ENCODE measurements around the gene SLC22A1. TPM values are rescaled to one million over a fixed set of nuclear protein-coding genes. Genes with fewer than 3 reads are reported as not detected.
"Not testable (repeated sequence)": the region's sequence is repeated elsewhere in the genome, so short reads cannot be mapped to it uniquely, and the experiment has no call there.

Gene SLC22A1
- total RNA-seq, 1 experiment from 2014 or later: 7.3 TPM

- Histone ChIP-seq H3K4me3 (ENCODE audit: insufficient read depth, low read depth, low read length) (no peak overlapping the region), H3K27me3 (ENCODE audit: control insufficient read depth, insufficient read depth, low read length) (no peaks in the 10 kb centered on the region), H3K36me3 (replicated peaks; ENCODE audit: control insufficient read depth, insufficient read depth, low read length) (peaks cover 32% of the 10 kb centered on the region)
- peak; percentile 88 for DNase-seq
Observed at GRCh38 chr6:160088069-160088783, 33.4 kb upstream of the SLC22A1 start.

DNA sequence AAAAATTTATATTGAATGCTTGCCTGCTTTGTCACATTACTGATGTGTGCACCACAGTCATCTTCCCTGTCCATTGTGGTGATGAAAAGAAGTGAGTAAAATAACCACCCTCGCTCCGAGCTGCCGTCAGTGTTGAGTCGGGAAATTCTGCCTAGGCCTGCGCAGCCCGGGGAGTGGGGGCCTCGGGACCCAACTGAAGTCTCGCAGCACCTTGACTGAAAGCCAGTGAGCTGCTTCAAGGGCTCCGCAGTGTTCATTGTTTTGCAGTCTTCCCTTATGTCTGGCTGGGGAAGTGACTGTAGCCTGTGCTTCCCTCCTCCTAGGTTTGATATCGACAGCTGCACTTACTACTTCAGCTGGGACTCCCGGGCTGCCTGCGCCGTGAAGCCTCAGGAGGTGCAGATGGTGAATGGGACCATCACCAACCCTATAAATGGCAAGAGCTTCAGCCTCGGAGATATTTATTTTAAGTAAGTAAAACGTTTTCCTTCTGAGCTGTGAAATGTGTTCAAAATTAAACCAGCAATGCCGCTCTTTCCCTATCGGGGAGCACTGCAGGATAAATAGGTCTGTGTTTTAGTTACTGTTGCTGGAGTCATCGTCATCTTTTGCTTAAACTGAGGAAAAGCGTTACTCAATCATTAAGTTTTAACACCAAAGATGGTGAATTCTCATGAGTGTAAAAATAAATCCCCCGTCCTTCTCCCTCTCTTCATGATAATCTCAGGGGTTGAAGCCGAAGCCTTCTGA is 32.7 kb upstream of the SLC22A1 start:
- Histone ChIP-seq H3K4me3 (ENCODE audit: insufficient read depth, low read depth, low read length) (no peak overlapping the region), H3K36me3 (replicated peaks; ENCODE audit: control insufficient read depth, insufficient read depth, low read length) (peaks cover 35% of the 10 kb centered on the region), H3K27me3 (ENCODE audit: control insufficient read depth, insufficient read depth, low read length) (no peaks in the 10 kb centered on the region)
- DNase-seq: no peak

GRCh38 chr6:160089534-160089897 is 32.1 kb upstream of the SLC22A1 start:
- Histone ChIP-seq H3K36me3 (replicated peaks; ENCODE audit: control insufficient read depth, insufficient read depth, low read length) (peaks cover 33% of the 10 kb centered on the region), H3K27me3 (ENCODE audit: control insufficient read depth, insufficient read depth, low read length) (no peaks in the 10 kb centered on the region), H3K4me3 (ENCODE audit: insufficient read depth, low read depth, low read length) (no peak overlapping the region)
- DNase-seq: no peak

GRCh38 chr6:160090442-160091239 is 31.0 kb upstream of the SLC22A1 start:
- peaks cover 31% of the 10 kb centered on the region for H3K36me3 ChIP-seq (replicated peaks; ENCODE audit: control insufficient read depth, insufficient read depth, low read length)
- H3K27me3 ChIP-seq (ENCODE audit: control insufficient read depth, insufficient read depth, low read length); DNase-seq; H3K4me3 ChIP-seq (ENCODE audit: insufficient read depth, low read depth, low read length): not testable (repeated sequence)

- H3K27me3 ChIP-seq (ENCODE audit: control insufficient read depth, insufficient read depth, low read length); DNase-seq; H3K4me3 ChIP-seq (ENCODE audit: insufficient read depth, low read depth, low read length): not testable (repeated sequence)
- H3K36me3 ChIP-seq (replicated peaks; ENCODE audit: control insufficient read depth, insufficient read depth, low read length): peaks cover 27% of the 10 kb centered on the region
Observed at GRCh38 chr6:160092176-160092575, 29.4 kb upstream of the SLC22A1 start.

- H3K4me3 ChIP-seq (ENCODE audit: insufficient read depth, low read depth, low read length): no peak overlapping the region
- no peak for DNase-seq
- H3K27me3 ChIP-seq (ENCODE audit: control insufficient read depth, insufficient read depth, low read length): no peaks in the 10 kb centered on the region
- peaks cover 25% of the 10 kb centered on the region for H3K36me3 ChIP-seq (replicated peaks; ENCODE audit: control insufficient read depth, insufficient read depth, low read length)
Observed at GRCh38 chr6:160092602-160093001, 29.0 kb upstream of the SLC22A1 start.

- Histone ChIP-seq H3K4me3 (ENCODE audit: insufficient read depth, low read depth, low read length) (no peak overlapping the region), H3K27me3 (ENCODE audit: control insufficient read depth, insufficient read depth, low read length) (no peaks in the 10 kb centered on the region), H3K36me3 (replicated peaks; ENCODE audit: control insufficient read depth, insufficient read depth, low read length) (peaks cover 25% of the 10 kb centered on the region)
- no peak for DNase-seq
Observed at GRCh38 chr6:160093061-160093460, 28.6 kb upstream of the SLC22A1 start.

DNA sequence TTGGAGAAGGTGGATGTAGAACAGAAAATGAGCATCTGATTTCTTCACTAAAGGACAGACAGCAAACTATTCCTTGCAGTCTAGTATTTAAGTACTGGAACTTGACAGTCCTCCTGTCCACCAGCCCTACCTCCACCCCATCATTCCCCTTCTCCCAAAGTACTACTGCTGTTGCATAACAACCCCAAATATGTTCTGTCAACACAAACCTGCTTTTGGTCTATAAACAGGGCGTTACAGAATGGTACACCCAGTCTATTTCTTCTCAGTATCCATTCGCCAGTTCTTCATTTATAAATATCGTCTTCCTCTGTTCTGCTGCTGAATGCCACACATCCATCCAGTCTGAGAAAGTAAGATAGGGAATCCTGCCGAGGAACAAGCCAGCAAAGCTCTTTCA is 27.7 kb upstream of the SLC22A1 start:
- no peak for DNase-seq
- H3K36me3 ChIP-seq (replicated peaks; ENCODE audit: control insufficient read depth, insufficient read depth, low read length): peaks cover 24% of the 10 kb centered on the region
- no peak overlapping the region for H3K4me3 ChIP-seq (ENCODE audit: insufficient read depth, low read depth, low read length)
- H3K27me3 ChIP-seq (ENCODE audit: control insufficient read depth, insufficient read depth, low read length): no peaks in the 10 kb centered on the region

GRCh38 chr6:160095146-160095845 is 26.3 kb upstream of the SLC22A1 start:
- H3K27me3 ChIP-seq (ENCODE audit: control insufficient read depth, insufficient read depth, low read length): no peaks in the 10 kb centered on the region
- DNase-seq: no peak
- H3K36me3 ChIP-seq (replicated peaks; ENCODE audit: control insufficient read depth, insufficient read depth, low read length): peaks cover 12% of the 10 kb centered on the region
- H3K4me3 ChIP-seq (ENCODE audit: insufficient read depth, low read depth, low read length): no peak overlapping the region

DNA sequence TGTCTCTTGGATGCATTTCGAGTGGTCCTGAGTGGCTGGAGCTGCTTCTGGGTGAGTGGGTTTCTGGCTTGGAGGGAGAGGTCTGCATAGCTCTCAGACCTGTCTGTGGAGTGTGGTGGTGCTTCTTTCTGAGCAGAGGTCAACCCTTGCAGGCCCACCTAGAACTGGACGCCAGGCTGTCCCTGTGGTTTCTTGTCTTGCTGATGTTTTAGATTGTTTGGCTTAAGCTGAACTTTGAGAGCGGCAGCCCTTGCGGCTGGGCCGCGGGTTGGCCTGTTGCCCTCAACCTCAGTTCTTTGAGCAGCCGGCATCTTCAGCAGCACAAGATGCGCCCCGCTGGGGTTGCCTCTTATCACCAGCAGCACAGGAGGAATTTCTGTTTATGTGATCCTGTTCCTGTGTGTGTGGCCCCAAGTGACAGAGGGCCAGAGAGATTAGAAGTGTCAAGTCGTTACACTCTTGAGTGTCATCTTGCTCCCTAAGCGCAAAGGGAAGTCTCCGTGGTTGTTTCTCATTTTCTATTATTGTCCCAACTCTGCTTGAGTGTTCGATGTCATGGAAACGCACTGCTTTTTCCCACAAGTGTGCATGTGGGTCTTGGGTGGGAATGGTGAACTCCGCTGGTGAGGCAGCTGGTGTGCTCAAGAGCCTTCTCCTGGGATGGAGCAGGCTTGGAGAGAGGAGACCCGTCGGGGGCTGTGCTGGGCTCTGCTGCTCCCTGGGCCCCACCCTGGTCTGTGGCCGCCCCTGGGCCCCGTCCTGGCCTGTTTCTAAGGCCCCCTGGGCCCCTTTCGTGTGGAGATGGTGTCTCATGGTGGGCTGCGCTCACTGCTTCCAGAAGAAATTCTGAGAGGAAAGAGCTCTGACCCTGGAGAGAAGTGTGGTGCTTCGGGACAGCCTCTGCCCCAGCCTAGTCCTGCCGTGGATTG is 20.1 kb upstream of the SLC22A1 start:
- Histone ChIP-seq H3K36me3 (replicated peaks; ENCODE audit: control insufficient read depth, insufficient read depth, low read length) (peaks cover 7% of the 10 kb centered on the region), H3K27me3 (ENCODE audit: control insufficient read depth, insufficient read depth, low read length) (no peaks in the 10 kb centered on the region), H3K4me3 (ENCODE audit: insufficient read depth, low read depth, low read length) (no peak overlapping the region)
- no peak for DNase-seq

DNA sequence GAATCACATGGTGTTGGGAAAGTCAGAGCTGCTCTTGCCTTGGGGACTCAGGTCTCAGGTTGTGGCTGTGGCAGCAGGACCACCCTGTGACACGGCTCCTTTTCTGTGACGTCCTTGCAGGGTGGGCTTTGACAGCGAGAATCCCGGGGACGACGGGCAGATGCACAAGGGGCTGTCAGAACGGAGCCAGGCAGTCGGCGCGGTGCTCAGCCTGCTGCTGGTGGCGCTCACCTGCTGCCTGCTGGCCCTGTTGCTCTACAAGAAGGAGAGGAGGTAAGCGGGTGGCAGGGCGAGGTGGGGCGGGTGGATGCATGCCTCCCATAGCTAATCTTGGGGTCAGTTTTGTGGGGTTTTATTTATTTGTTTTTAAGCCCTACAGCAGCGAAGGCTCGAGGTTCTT is 19.2 kb upstream of the SLC22A1 start:
- H3K4me3 ChIP-seq (ENCODE audit: insufficient read depth, low read depth, low read length): no peak overlapping the region
- H3K27me3 ChIP-seq (ENCODE audit: control insufficient read depth, insufficient read depth, low read length): no peaks in the 10 kb centered on the region
- H3K36me3 ChIP-seq (replicated peaks; ENCODE audit: control insufficient read depth, insufficient read depth, low read length): peaks cover 7% of the 10 kb centered on the region
- no peak for DNase-seq

DNA sequence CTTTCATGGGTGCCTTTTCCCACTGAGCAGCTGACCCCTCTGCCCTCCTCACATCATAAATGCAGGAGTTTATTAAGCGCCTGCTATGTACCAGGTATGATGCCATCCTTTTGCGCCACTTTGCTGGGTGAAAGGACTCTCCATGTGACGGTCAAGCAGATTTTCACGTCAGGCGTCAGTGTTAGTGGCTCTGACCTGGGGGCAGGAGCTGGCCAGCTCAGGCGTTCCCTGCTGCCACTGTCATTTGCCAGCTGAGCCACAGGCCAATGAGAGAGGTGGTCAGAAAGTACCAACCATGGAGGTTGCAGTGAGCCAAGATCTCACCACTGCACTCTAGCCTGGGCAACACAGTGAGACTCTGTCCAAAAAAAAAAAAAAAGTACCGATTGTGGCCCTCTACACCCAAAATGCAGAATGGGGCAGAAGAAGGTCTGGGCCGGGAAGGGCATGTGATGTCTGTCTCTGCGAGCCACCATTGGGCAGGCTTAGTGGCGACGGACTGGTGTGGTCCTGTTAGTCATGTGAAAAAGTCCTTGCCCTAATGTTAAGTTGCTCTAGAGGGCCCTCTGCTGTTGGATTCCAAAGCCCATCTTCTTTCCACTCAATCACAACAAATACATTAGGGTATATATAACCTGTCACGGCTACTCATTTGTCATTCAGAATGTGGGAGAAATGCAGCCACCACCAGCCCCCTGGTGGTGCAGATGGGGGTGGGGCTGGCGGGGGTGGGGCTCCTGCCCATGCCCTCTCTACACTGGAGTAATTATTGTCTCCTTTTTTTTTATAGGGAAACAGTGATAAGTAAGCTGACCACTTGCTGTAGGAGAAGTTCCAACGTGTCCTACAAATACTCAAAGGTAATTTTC is 18.4 kb upstream of the SLC22A1 start:
- H3K36me3 ChIP-seq (replicated peaks; ENCODE audit: control insufficient read depth, insufficient read depth, low read length): peaks cover 7% of the 10 kb centered on the region
- peak; percentile 84 for DNase-seq
- H3K4me3 ChIP-seq (ENCODE audit: insufficient read depth, low read depth, low read length): no peak overlapping the region
- H3K27me3 ChIP-seq (ENCODE audit: control insufficient read depth, insufficient read depth, low read length): no peaks in the 10 kb centered on the region

DNA sequence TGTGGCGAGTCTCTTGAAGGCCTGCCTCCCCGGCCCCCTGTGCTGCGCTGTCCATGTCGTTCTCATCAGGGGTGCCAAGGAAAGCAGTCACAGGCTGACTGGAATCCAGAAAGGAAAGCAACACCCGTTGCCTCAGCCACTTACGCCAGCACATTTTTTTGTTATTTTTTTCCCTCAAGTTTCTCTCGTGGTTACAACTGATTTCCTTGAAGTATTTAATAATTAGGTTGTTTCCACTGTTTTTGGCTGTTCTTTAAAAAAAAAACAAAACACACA is 17.9 kb upstream of the SLC22A1 start:
- H3K36me3 ChIP-seq (replicated peaks; ENCODE audit: control insufficient read depth, insufficient read depth, low read length): peaks cover 7% of the 10 kb centered on the region
- H3K27me3 ChIP-seq (ENCODE audit: control insufficient read depth, insufficient read depth, low read length): no peaks in the 10 kb centered on the region
- no peak for DNase-seq
- H3K4me3 ChIP-seq (ENCODE audit: insufficient read depth, low read depth, low read length): no peak overlapping the region
